ENCODE measurements around the gene CYSRT1. TPM values are rescaled to one million over a fixed set of nuclear protein-coding genes. Genes with fewer than 3 reads are reported as not detected.

The CYSRT1 gene
- total and polyA plus RNA-seq, 2 experiments from 2014 or later: 0.43 to 0.75 TPM

GRCh38 chr9:137247135-137247915, 22.4 kb downstream of the CYSRT1 start:
- no peak for DNase-seq
- TF ChIP-seq EZH2 (IDR thresholded peaks at IDR 0.05; ENCODE audit: insufficient read depth, poor library complexity, severe bottlenecking): no peak
- no peak for TF ChIP-seq EZH2phosphoT487 (IDR thresholded peaks at IDR 0.05; ENCODE audit: insufficient read depth, low read depth)
- no peaks in the 10 kb centered on the region for H3K27me3 ChIP-seq (replicated peaks; ENCODE audit: insufficient read depth)
- H3K4me3 ChIP-seq: no peak overlapping the region
- H3K9me3 ChIP-seq (ENCODE audit: low read depth): no peaks in the 10 kb centered on the region
- H3F3A ChIP-seq (ENCODE audit: insufficient read depth): peaks cover 22% of the 10 kb centered on the region
- no peak overlapping the region for H3K4me2 ChIP-seq (ENCODE audit: unreplicated experiment)
- peaks cover 11% of the 10 kb centered on the region; the same call in 1 of the 2 replicates for H3K4me1 ChIP-seq (ENCODE audit: insufficient read depth)
- H3K9ac ChIP-seq: no peak overlapping the region
- H3K36me3 ChIP-seq (ENCODE audit: low read depth): peaks cover 12% of the 10 kb centered on the region
- no peak overlapping the region for H2AFZ ChIP-seq
- 71% methylated on average over 20 of the region's 20 CpGs for WGBS, 2 experiments (ENCODE audit: low coverage in 1 of 2, low lambda C conversion rate in 2 of 2, missing lambda C conversion rate in 2 of 2)
- no peak overlapping the region for H3K27ac ChIP-seq
- in situ Hi-C loops (cut with MboI): no loop called here
- no peaks in the 10 kb centered on the region for H3K9me2 ChIP-seq (ENCODE audit: insufficient read depth)
- peaks cover 22% of the 10 kb centered on the region for H3K79me2 ChIP-seq (ENCODE audit: insufficient read depth)
- H4K20me1 ChIP-seq (ENCODE audit: insufficient read depth): peaks cover 17% of the 10 kb centered on the region; the same call in 1 of the 2 replicates

DNA sequence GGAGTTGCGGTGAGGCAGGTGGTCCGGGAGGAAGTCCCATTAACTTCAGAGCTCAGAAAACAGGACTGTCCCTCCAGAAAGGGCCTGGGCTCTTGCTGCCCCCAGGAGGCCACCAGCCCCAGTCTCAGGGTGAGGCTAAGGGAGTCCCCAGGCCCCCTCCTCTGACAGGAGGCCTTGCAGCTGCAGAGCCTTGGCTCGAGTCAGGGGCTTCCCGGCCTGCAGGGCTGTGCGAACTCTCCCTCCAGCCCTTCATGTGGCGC, 22.9 kb downstream of the CYSRT1 start:
- H3K4me2 ChIP-seq (ENCODE audit: unreplicated experiment): no peak overlapping the region
- no peak for DNase-seq
- no peak for TF ChIP-seq EZH2phosphoT487 (IDR thresholded peaks at IDR 0.05; ENCODE audit: insufficient read depth, low read depth)
- no peak for TF ChIP-seq EZH2 (IDR thresholded peaks at IDR 0.05; ENCODE audit: insufficient read depth, poor library complexity, severe bottlenecking)
- peaks cover 17% of the 10 kb centered on the region for H3K79me2 ChIP-seq (ENCODE audit: insufficient read depth)
- no peak overlapping the region for H3K4me3 ChIP-seq
- H3K9ac ChIP-seq: no peak overlapping the region
- in situ Hi-C loops (cut with MboI): no loop called here
- no peak overlapping the region for H3K27ac ChIP-seq
- H2AFZ ChIP-seq: no peak overlapping the region
- no peaks in the 10 kb centered on the region for H3K27me3 ChIP-seq (replicated peaks; ENCODE audit: insufficient read depth)
- H3K9me3 ChIP-seq (ENCODE audit: low read depth): no peaks in the 10 kb centered on the region
- no peaks in the 10 kb centered on the region for H3K9me2 ChIP-seq (ENCODE audit: insufficient read depth)
- H4K20me1 ChIP-seq (ENCODE audit: insufficient read depth): peaks cover 12% of the 10 kb centered on the region; the same call in 1 of the 2 replicates
- peaks cover 6% of the 10 kb centered on the region; the same call in 1 of the 2 replicates for H3K4me1 ChIP-seq (ENCODE audit: insufficient read depth)
- peaks cover 8% of the 10 kb centered on the region for H3K36me3 ChIP-seq (ENCODE audit: low read depth)
- H3F3A ChIP-seq (ENCODE audit: insufficient read depth): peaks cover 18% of the 10 kb centered on the region
- WGBS, 2 experiments (ENCODE audit: low coverage in 1 of 2, low lambda C conversion rate in 2 of 2, missing lambda C conversion rate in 2 of 2): 75 to 81% methylated on average over 6 of the region's 6 CpGs

DNA sequence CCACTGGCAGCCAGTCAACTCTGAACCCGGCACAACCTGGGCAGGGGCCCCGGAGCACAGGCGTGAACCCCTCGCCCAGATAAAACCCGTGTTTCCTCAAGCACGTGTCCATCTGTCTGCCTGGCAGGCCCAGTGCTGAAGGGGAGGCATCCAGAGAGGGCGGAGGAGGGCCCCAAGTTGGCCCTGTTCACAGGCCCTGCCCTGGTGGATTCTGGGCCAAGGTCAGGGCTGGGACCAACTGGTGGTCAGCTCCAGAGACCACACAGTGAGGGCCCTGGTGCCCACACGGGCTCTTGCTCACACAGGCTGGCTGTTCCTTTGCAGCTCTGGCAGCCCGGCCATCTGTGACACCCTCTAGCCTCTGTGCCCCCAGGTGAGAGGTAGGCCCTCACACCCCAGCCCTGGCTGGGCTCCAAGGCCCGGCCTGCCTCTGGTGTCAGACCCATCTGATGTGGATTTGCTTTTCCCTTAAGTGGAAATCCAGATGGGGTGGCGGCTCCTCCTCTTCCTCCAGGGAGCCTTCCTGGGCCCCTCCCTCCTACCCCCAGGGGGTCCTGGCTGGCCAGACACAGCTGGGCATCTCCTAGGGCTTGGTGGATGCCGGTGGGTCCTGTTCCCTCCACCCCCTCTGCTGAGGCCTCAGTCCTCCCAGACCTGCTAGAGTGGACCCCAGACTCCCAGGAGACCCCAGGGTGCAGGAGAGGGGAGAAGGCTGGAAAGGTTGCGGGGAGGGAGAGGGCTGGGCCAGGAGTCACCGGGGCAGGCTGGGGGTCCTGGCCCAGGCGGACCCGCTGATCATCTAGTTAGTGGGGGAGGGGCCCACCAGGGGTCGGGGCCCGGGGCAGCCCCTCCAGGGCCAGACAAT, 25.6 kb downstream of the CYSRT1 start:
- no peak overlapping the region for H2AFZ ChIP-seq
- DNase-seq: no peak
- H3K36me3 ChIP-seq (ENCODE audit: low read depth): no peaks in the 10 kb centered on the region
- peaks cover 3% of the 10 kb centered on the region for H3K79me2 ChIP-seq (ENCODE audit: insufficient read depth)
- 41 to 44% methylated on average over 12 to 18 of the region's 18 CpGs for WGBS, 2 experiments (ENCODE audit: low coverage in 1 of 2, low lambda C conversion rate in 2 of 2, missing lambda C conversion rate in 2 of 2)
- no peaks in the 10 kb centered on the region for H3K9me3 ChIP-seq (ENCODE audit: low read depth)
- no peak overlapping the region for H3K9ac ChIP-seq
- no peaks in the 10 kb centered on the region for H4K20me1 ChIP-seq (ENCODE audit: insufficient read depth)
- in situ Hi-C loops (cut with MboI): no loop called here
- no peak for TF ChIP-seq EZH2 (IDR thresholded peaks at IDR 0.05; ENCODE audit: insufficient read depth, poor library complexity, severe bottlenecking)
- TF ChIP-seq EZH2phosphoT487 (IDR thresholded peaks at IDR 0.05; ENCODE audit: insufficient read depth, low read depth): no peak
- H3K9me2 ChIP-seq (ENCODE audit: insufficient read depth): no peaks in the 10 kb centered on the region
- H3K27me3 ChIP-seq (replicated peaks; ENCODE audit: insufficient read depth): no peaks in the 10 kb centered on the region
- H3K27ac ChIP-seq: no peak overlapping the region
- H3K4me1 ChIP-seq (ENCODE audit: insufficient read depth): 0 out of 2 replicates have a peak, but pooled peaks cover 3% of the 10 kb centered on the region
- no peak overlapping the region for H3K4me2 ChIP-seq (ENCODE audit: unreplicated experiment)
- H3F3A ChIP-seq (ENCODE audit: insufficient read depth): no peaks in the 10 kb centered on the region
- no peak overlapping the region for H3K4me3 ChIP-seq

DNA sequence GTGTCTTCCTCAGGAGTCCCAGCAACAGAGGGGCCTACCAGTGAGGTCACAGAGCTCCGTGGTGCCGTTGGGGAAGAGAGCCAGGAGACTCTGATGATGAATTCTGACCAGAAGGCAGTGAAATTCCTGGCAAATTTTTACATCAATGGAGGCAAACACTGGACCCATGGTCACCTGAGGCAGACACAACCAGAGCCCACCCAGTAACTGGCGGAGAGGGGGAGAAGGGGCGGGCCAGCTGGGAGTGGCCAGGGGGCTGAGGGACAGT, 26.2 kb downstream of the CYSRT1 start, which contains the start of gene STPG3:
Gene STPG3 (plus strand): TSS at position 93 of the 268 bp plus-strand sequence. CDS start 1 bp downstream, at position 94.
- peak; percentile 59 for DNase-seq
- no peaks in the 10 kb centered on the region for H3F3A ChIP-seq (ENCODE audit: insufficient read depth)
- in situ Hi-C loops (cut with MboI): no loop called here
- no peaks in the 10 kb centered on the region for H4K20me1 ChIP-seq (ENCODE audit: insufficient read depth)
- no peak within 1 kb of the TSS for H3K27ac ChIP-seq
- H3K9me2 ChIP-seq (ENCODE audit: insufficient read depth): no peaks in the 10 kb centered on the region
- no peak within 1 kb of the TSS for H3K4me2 ChIP-seq (ENCODE audit: unreplicated experiment)
- TF ChIP-seq EZH2 (IDR thresholded peaks at IDR 0.05; ENCODE audit: insufficient read depth, poor library complexity, severe bottlenecking): no peak
- no peak for TF ChIP-seq EZH2phosphoT487 (IDR thresholded peaks at IDR 0.05; ENCODE audit: insufficient read depth, low read depth)
- no peak within 1 kb of the TSS for H2AFZ ChIP-seq
- H3K9me3 ChIP-seq (ENCODE audit: low read depth): no peaks in the 10 kb centered on the region
- no peaks in the 10 kb centered on the region for H3K27me3 ChIP-seq (replicated peaks; ENCODE audit: insufficient read depth)
- H3K36me3 ChIP-seq (ENCODE audit: low read depth): no peaks in the 10 kb centered on the region
- peaks cover 8% of the 10 kb centered on the region for H3K79me2 ChIP-seq (ENCODE audit: insufficient read depth)
- H3K9ac ChIP-seq: no peak within 1 kb of the TSS
- 0 out of 2 replicates have a peak, but pooled peaks cover 3% of the 10 kb centered on the region for H3K4me1 ChIP-seq (ENCODE audit: insufficient read depth)
- 23 to 36% methylated on average over 3 to 4 of the region's 4 CpGs for WGBS, 2 experiments (ENCODE audit: low coverage in 1 of 2, low lambda C conversion rate in 2 of 2, missing lambda C conversion rate in 2 of 2)
- no peak within 1 kb of the TSS for H3K4me3 ChIP-seq

Data from GM23248 (cell line).